Measurements from ENCODE around the gene FBXW4.

DNA sequence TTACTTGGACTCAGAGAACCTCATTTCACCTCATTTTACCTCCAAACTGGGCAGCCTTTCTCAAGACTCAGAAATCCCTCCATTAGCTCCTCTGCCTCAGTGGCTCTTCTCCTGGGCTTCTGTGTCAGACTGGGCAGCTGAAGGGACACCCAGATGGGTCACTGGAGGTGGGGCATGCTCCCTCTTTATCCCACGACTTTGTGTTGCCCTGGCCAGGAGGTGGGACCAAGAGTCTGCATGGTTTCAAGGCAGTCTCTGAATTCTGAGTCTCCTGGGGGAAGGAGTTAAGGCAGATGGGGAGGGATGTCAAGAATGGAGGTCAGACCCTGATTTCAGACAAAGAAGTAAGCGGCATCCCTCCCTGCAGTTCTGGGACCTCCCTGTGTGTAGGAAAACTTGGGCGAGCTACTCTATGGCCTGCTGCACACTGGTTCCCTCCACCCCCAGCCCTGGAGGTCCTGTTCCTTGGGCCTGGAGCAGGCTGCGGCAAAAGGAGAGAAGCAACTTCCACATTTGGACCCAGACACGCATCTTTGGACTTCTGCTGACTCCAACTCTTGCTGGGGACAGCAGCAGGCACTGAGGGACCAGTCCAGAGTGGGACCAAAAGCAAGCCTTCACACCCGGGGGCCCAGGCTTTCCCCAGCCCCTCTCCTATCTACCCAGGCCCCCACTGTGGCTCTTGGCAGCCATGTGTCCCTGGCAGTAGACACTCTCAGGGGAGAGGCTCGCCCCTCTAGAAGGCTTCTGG lies 117.7 kb downstream of the FBXW4 start:
- TF ChIP-seq EZH2 (IDR thresholded peaks at IDR 0.05; ENCODE audit: low read length, missing control alignments) = no peak
- TF ChIP-seq, protein P1, sequence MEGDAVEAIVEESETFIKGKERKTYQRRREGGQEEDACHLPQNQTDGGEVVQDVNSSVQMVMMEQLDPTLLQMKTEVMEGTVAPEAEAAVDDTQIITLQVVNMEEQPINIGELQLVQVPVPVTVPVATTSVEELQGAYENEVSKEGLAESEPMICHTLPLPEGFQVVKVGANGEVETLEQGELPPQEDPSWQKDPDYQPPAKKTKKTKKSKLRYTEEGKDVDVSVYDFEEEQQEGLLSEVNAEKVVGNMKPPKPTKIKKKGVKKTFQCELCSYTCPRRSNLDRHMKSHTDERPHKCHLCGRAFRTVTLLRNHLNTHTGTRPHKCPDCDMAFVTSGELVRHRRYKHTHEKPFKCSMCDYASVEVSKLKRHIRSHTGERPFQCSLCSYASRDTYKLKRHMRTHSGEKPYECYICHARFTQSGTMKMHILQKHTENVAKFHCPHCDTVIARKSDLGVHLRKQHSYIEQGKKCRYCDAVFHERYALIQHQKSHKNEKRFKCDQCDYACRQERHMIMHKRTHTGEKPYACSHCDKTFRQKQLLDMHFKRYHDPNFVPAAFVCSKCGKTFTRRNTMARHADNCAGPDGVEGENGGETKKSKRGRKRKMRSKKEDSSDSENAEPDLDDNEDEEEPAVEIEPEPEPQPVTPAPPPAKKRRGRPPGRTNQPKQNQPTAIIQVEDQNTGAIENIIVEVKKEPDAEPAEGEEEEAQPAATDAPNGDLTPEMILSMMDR (conservative IDR thresholded peaks at IDR 0.05 in 1 of 2, IDR thresholded peaks at IDR 0.05 in 1 of 2; ENCODE audit: low read depth in 1 of 2, low read length in 2 of 2) = no peak
